ENCODE measurements around the gene TTC39B.
A peak's percentile ranks its signal among the peaks of the same experiment; 100 is the strongest.

Gene TTC39B

GRCh38 chr9:15176836-15177235, 130.2 kb downstream of the TTC39B start:
- DNase-seq (ENCODE audit: low spot score), result no peak

- DNase-seq (ENCODE audit: low spot score), result no peak
Observed at GRCh38 chr9:15163931-15164330, 143.1 kb downstream of the TTC39B start.

- DNase-seq (ENCODE audit: low spot score), result no peak
Observed at GRCh38 chr9:15161753-15162152, 145.3 kb downstream of the TTC39B start.

GRCh38 chr9:15160673-15161072, 146.3 kb downstream of the TTC39B start:
- DNase-seq (ENCODE audit: low spot score), result no peak

GRCh38 chr9:15158064-15158463, 149.0 kb downstream of the TTC39B start:
- no peak for DNase-seq (ENCODE audit: low spot score)

- no peak for DNase-seq (ENCODE audit: low spot score)
Observed at GRCh38 chr9:15157381-15157780, 149.6 kb downstream of the TTC39B start.

- no peak for DNase-seq (ENCODE audit: low spot score)
Observed at GRCh38 chr9:15156241-15156640, 150.8 kb downstream of the TTC39B start.

GRCh38 chr9:15155826-15156225, 151.2 kb downstream of the TTC39B start:
- DNase-seq (ENCODE audit: low spot score), result no peak

- DNase-seq (ENCODE audit: low spot score), result no peak
Observed at GRCh38 chr9:15155323-15155722, 151.7 kb downstream of the TTC39B start.

- DNase-seq (ENCODE audit: low spot score), result no peak
Observed at GRCh38 chr9:15154677-15155076, 152.3 kb downstream of the TTC39B start.

- no peak for DNase-seq (ENCODE audit: low spot score)
Observed at GRCh38 chr9:15153961-15154360, 153.1 kb downstream of the TTC39B start.

GRCh38 chr9:15150939-15151338, 156.1 kb downstream of the TTC39B start:
- no peak for DNase-seq (ENCODE audit: low spot score)

- DNase-seq (ENCODE audit: low spot score), result no peak
Observed at GRCh38 chr9:15149450-15149849, 157.6 kb downstream of the TTC39B start.

- DNase-seq (ENCODE audit: low spot score), result no peak
Observed at GRCh38 chr9:15146268-15146700, 160.7 kb downstream of the TTC39B start.

GRCh38 chr9:15144622-15145061, 162.4 kb downstream of the TTC39B start:
- no peak for DNase-seq (ENCODE audit: low spot score)

GRCh38 chr9:15142878-15143534, 164.0 kb downstream of the TTC39B start:
- peak; percentile 31 for DNase-seq (ENCODE audit: low spot score)

- DNase-seq (ENCODE audit: low spot score), result no peak
Observed at GRCh38 chr9:15140051-15140450, 167.0 kb downstream of the TTC39B start.

GRCh38 chr9:15139469-15139868, 167.5 kb downstream of the TTC39B start:
- no peak for DNase-seq (ENCODE audit: low spot score)

- no peak for DNase-seq (ENCODE audit: low spot score)
Observed at GRCh38 chr9:15138357-15138686, 168.7 kb downstream of the TTC39B start.

GRCh38 chr9:15137658-15138356, 169.2 kb downstream of the TTC39B start:
- DNase-seq (ENCODE audit: low spot score), result no peak

- no peak for DNase-seq (ENCODE audit: low spot score)
Observed at GRCh38 chr9:15137089-15137488, 169.9 kb downstream of the TTC39B start.

- DNase-seq (ENCODE audit: low spot score), result no peak
Observed at GRCh38 chr9:15136646-15137045, 170.4 kb downstream of the TTC39B start.

- DNase-seq (ENCODE audit: low spot score), result peak; percentile 59
Observed at GRCh38 chr9:15135164-15135792, 171.7 kb downstream of the TTC39B start.
